Uterine smooth muscle cell (primary cell): ENCODE measurements around the gene METTL3. TPM values are rescaled to one million over a fixed set of nuclear protein-coding genes. Genes with fewer than 3 reads are reported as not detected.

ENCODE experiments used
- total RNA-seq: library from RNA; depleted of rRNA; stranded (reverse); fragments of >200 nt; gene quantifications from 2 replicates; pipeline ENCODE4 v1.2.3, GENCODE V29; 2014

The METTL3 gene
- total RNA-seq: 81.9 and 87.9 TPM in 2 replicates

GRCh38 chr14:21510735-21511657, at the start of gene METTL3:
METTL3 (minus strand) TSS chr14:21511340; CDS start chr14:21511223, 117 bp downstream.

DNA sequence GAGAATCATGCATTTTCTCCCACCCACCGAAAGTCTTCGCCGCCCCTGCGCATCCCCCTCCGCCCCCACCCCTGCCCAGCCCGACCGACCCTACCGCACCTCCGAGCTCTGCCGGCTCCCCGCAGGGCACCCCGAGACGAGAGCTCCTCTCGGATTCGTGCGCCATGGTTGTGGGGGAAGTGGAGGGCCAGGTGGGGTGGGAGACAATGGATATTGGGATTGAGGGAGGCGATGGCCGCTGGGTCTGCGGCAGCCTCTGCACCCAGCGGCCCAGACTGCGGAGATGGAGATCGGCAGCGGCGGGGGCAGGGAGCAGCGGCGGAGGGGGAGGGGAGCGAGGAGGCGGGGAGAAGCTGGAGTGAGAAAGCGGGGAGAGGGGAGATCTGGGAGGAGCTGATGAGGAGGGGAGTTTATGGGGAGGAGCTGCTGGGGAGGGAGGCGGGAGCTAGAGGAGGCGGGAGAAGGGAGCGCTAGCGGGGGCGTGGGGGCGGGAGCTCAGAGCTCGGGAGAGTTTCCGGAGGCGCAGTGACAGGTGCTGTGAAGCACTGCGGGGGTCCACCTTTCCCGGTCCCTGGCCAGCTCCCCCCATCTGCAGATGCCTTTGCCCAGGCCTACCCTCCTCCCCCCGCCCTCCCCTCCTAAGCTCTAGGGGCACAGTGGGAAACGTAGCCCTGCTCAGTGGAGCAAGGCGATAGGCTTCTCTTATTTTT, 15.0 kb upstream of the METTL3 start, which contains the start of gene SALL2:
Gene SALL2 (minus strand): TSS at position 385 of the 710 bp plus-strand sequence. CDS start 219 bp downstream, at position 166.

DNA sequence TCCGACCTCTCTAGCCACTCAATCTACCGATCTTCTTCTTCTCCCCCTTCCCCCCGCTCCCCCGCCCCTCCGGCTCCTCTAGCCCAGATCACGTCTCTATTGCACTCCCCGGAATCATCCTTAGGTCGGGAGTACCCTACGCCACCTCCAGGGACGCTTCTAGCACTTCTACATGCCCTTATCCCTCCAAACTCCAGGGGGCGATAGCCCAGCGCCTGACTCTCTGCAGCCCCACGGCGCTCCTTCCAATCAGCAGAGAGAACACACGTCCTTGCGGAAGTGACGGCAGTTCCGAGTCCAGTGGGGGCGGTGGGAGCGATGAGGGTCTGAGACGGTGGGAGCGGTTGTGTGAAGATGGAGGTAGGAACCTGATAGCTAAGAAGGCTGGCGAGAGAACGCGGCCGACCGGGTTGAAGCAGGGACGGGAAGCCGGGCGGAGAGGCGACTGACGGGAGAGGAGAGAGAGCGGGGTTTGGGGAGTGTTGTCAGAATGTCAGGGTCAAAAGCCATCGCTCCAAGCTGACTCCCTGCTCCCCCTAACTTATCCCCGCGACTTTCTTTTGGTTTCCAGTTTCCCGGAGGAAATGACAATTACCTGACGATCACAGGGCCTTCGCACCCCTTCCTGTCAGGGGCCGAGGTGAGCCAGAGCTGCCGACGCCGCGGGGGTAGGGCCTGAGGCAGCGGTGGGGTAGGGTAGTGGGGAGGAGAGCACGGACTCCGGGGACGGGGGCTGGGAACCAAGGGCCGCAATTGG, 34.0 kb downstream of the METTL3 start, which contains the start of the genes RAB2B and TOX4:
Gene RAB2B (minus strand): TSS at position 35 of the 757 bp plus-strand sequence. CDS start 87 bp downstream, outside the sequence.
Gene TOX4 (plus strand): TSS at position 271 of the 757 bp plus-strand sequence. CDS start 84 bp downstream, at position 355.

DNA sequence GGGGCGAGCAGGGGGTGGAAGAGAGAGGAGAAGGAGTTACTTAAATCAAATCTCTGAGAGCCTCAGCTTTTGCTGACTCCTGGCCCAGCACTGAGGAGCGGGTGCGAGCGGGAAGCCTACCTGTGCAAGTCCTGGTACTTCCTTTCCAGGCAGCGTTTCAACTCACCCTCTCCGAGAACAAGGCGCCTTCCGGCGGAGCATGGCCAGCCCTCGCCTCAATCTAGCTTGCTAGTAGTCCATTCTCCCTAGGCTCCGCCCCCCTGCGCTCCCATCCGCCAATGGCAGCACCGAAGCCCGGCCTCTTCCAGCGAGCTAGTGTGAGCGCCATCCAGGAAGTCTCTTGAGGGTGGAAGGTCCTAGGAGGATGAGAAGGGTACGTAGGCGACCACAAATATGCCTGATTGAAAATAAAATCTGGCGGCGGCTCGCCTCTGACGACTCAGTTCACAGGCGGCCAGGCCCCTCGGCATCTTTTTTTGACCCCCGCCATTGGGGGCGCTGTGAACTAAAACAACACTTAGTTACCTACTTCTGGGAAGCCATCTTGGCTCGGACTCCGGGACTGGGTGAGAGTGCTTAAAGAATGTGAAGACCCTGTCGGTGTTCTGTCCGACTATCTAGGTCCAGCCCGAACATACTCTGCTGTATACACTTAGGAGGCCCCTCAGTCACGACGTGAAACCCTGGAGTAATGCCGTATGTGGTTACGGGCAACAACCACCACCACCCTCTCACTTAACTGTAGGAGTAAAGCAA, 55.0 kb downstream of the METTL3 start, which contains the start of gene CHD8:
Gene CHD8 (minus strand): TSS at position 212 of the 756 bp plus-strand sequence. CDS start 24,480 bp downstream, outside the sequence.

Other genes with a start within 250 kb of the METTL3 start
- 676 and 818 TPM in 2 replicates for gene HNRNPC, start 241.9 kb downstream of the METTL3 start, total RNA-seq
- gene RPGRIP1, start 231.3 kb downstream of the METTL3 start, total RNA-seq: under 0.01 TPM in 1 of 2 replicates, not detected in the other
- gene SUPT16H, start 127.3 kb downstream of the METTL3 start, total RNA-seq: 90.4 and 129 TPM in 2 replicates
- 51.9 and 57.3 TPM in 2 replicates for gene CHD8, start 55.2 kb downstream of the METTL3 start, total RNA-seq
- 22.0 and 23.4 TPM in 2 replicates for gene RAB2B, start 34.4 kb downstream of the METTL3 start, total RNA-seq
- gene TOX4, start 34.1 kb downstream of the METTL3 start, total RNA-seq: 22.7 and 34.0 TPM in 2 replicates
- gene SALL2, start 15.0 kb upstream of the METTL3 start, total RNA-seq: 2.5 and 3.2 TPM in 2 replicates
- not detected in 2 replicates for gene OR10G3, start 68.7 kb upstream of the METTL3 start, total RNA-seq
- gene OR10G2, start 123.6 kb upstream of the METTL3 start, total RNA-seq: not detected in 2 replicates
- 0.12 TPM in 1 of 2 replicates, not detected in the other for gene OR4E2, start 142.5 kb upstream of the METTL3 start, total RNA-seq
- gene OR4E1, start 162.5 kb upstream of the METTL3 start, total RNA-seq: not detected in 2 replicates